ENCODE results near the gene RALGPS2. TPM values are rescaled to one million over a fixed set of nuclear protein-coding genes. Genes with fewer than 3 reads are reported as not detected.

Gene RALGPS2
- total and polyA plus RNA-seq, 2 donors from 2014 or later: 3.6 to 32.8 TPM

DNA sequence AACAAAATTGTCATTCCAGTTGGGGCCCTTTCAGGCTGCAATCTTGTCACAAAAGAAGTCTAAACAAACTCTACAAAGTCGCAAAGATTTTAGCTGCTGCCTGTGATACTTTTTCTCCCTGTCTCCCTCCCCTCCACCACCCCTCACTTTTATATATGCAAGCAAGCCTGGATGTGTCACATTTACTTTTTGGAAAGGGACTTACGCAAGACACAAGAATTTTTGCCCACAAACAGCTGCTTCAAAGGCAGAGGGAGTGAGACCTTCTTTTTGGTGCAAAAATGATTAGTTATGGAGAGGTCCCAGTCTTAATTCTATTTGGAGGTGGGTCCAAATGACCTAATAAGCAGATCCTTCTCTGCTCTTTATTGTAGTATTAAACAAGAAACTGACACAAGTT lies 22.9 kb upstream of the RALGPS2 start:
- Histone ChIP-seq H3K36me3 (ENCODE audit: control insufficient read depth in 2 of 3, insufficient read depth in 3 of 3, low read length in 3 of 3) (no peaks in the 10 kb centered on the region), H3K9ac (ENCODE audit: low read length in 3 of 3) (no peak overlapping the region), H3K9me3 (ENCODE audit: control insufficient read depth in 2 of 3, insufficient read depth in 1 of 3, low read length in 3 of 3) (no peaks in the 10 kb centered on the region), H3K4me1 (ENCODE audit: control insufficient read depth in 2 of 3, insufficient read depth in 2 of 3, low read depth in 1 of 3, low read length in 3 of 3) (no peaks in the 10 kb centered on the region), H3K27ac (ENCODE audit: low read depth in 2 of 2, low read length in 2 of 2) (no peak overlapping the region), H3K4me3 (ENCODE audit: low read length in 3 of 3) (no peak overlapping the region), H3K27me3 (ENCODE audit: control insufficient read depth, insufficient read depth, low read length) (no peaks in the 10 kb centered on the region)
- DNase-seq (no peak), FAIRE-seq (no peak)
- TF ChIP-seq, protein P1, sequence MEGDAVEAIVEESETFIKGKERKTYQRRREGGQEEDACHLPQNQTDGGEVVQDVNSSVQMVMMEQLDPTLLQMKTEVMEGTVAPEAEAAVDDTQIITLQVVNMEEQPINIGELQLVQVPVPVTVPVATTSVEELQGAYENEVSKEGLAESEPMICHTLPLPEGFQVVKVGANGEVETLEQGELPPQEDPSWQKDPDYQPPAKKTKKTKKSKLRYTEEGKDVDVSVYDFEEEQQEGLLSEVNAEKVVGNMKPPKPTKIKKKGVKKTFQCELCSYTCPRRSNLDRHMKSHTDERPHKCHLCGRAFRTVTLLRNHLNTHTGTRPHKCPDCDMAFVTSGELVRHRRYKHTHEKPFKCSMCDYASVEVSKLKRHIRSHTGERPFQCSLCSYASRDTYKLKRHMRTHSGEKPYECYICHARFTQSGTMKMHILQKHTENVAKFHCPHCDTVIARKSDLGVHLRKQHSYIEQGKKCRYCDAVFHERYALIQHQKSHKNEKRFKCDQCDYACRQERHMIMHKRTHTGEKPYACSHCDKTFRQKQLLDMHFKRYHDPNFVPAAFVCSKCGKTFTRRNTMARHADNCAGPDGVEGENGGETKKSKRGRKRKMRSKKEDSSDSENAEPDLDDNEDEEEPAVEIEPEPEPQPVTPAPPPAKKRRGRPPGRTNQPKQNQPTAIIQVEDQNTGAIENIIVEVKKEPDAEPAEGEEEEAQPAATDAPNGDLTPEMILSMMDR (IDR thresholded peaks at IDR 0.05; ENCODE audit: borderline replicate concordance, extremely low read depth, insufficient read depth): no peak
- intact Hi-C loops (cut with DNase I): no loop called here

DNA sequence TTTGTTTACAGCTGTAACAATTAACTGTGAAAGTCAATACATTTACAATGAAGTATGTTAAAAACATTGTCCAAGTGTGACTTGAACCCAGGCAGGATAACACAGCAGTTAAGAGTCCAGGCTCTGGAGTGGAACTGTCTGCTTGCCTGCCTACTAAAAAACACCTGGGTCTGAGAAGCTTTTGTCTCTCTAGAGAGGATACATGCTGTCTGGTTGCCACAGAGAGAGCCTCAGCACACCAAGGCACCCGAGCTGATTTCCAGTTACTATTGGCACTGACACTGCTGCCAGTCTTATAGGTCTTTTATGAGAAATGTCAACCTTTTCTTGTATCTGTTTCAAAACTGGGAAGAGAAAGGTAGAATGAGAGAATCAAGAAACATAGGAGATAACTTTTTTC lies 20.2 kb upstream of the RALGPS2 start:
- H3K27me3 ChIP-seq (ENCODE audit: control insufficient read depth, insufficient read depth, low read length): no peaks in the 10 kb centered on the region
- no peak overlapping the region for H3K27ac ChIP-seq (ENCODE audit: low read depth in 2 of 2, low read length in 2 of 2)
- TF ChIP-seq, protein P1 (IDR thresholded peaks at IDR 0.05; ENCODE audit: borderline replicate concordance, extremely low read depth, insufficient read depth): no peak
- H3K4me3 ChIP-seq (ENCODE audit: low read length in 3 of 3): no peak overlapping the region
- FAIRE-seq (no peak), DNase-seq (no peak)
- H3K9me3 ChIP-seq (ENCODE audit: control insufficient read depth in 2 of 3, insufficient read depth in 1 of 3, low read length in 3 of 3): no peaks in the 10 kb centered on the region
- no peaks in the 10 kb centered on the region for H3K36me3 ChIP-seq (ENCODE audit: control insufficient read depth in 2 of 3, insufficient read depth in 3 of 3, low read length in 3 of 3)
- H3K9ac ChIP-seq (ENCODE audit: low read length in 3 of 3): no peak overlapping the region
- H3K4me1 ChIP-seq (ENCODE audit: control insufficient read depth in 2 of 3, insufficient read depth in 2 of 3, low read depth in 1 of 3, low read length in 3 of 3): no peaks in the 10 kb centered on the region
- intact Hi-C loops (cut with DNase I): no loop called here

DNA sequence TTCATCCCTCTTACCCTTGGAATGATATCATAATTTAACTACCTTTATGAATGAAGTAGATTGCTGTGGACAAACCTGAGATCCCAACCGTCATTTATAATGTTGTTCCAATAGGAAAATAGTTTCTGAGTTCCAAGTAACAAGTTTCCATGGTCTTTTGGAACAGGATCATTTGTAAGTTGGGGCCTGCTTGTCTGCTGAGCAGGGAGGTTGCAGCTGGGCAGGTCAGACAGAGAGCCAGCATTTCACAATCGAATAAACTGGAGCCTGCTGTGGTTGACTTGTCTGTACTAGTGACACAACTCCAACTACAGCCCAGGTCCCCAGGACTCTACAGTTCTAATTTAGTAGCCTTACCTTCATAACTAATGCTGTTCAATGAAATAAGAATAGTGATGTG lies 18.6 kb upstream of the RALGPS2 start:
- no peak overlapping the region for H3K4me3 ChIP-seq (ENCODE audit: low read length in 3 of 3)
- H3K9ac ChIP-seq (ENCODE audit: low read length in 3 of 3): no peak overlapping the region
- TF ChIP-seq, protein P1 (IDR thresholded peaks at IDR 0.05; ENCODE audit: borderline replicate concordance, extremely low read depth, insufficient read depth): no peak
- no peak overlapping the region for H3K27ac ChIP-seq (ENCODE audit: low read depth in 2 of 2, low read length in 2 of 2)
- intact Hi-C loops (cut with DNase I): no loop called here
- no peaks in the 10 kb centered on the region for H3K36me3 ChIP-seq (ENCODE audit: control insufficient read depth in 2 of 3, insufficient read depth in 3 of 3, low read length in 3 of 3)
- no peaks in the 10 kb centered on the region for H3K9me3 ChIP-seq (ENCODE audit: control insufficient read depth in 2 of 3, insufficient read depth in 1 of 3, low read length in 3 of 3)
- DNase-seq (peak in 1 of 5 donors; percentile 30), FAIRE-seq (no peak)
- H3K27me3 ChIP-seq (ENCODE audit: control insufficient read depth, insufficient read depth, low read length): no peaks in the 10 kb centered on the region
- no peaks in the 10 kb centered on the region for H3K4me1 ChIP-seq (ENCODE audit: control insufficient read depth in 2 of 3, insufficient read depth in 2 of 3, low read depth in 1 of 3, low read length in 3 of 3)

DNA sequence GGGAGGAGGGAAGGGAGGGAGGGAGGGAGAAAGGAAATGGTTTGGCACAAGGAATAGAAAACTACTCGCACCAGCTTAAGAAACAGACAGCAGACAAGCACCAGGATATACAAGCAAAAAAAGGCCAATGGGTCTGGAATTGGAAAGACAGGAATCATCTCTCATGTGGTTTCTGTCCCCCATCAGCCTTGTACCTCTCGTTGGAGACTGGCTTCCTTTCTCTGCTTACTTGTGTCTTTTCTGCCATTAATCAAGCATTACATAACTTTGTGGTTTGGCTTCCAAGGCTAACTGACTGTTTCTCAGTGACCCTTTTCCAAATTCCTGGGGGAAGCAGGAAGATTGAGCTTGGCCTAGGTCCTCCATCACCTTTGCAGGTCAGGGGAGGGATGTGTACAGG lies 11.8 kb upstream of the RALGPS2 start:
- Histone ChIP-seq H3K4me1 (ENCODE audit: control insufficient read depth in 2 of 3, insufficient read depth in 2 of 3, low read depth in 1 of 3, low read length in 3 of 3) (no peaks in the 10 kb centered on the region), H3K36me3 (ENCODE audit: control insufficient read depth in 2 of 3, insufficient read depth in 3 of 3, low read length in 3 of 3) (no peaks in the 10 kb centered on the region), H3K27ac (ENCODE audit: low read depth in 2 of 2, low read length in 2 of 2) (no peak overlapping the region), H3K9ac (ENCODE audit: low read length in 3 of 3) (no peak overlapping the region), H3K4me3 (ENCODE audit: low read length in 3 of 3) (no peak overlapping the region), H3K27me3 (ENCODE audit: control insufficient read depth, insufficient read depth, low read length) (no peaks in the 10 kb centered on the region), H3K9me3 (ENCODE audit: control insufficient read depth in 2 of 3, insufficient read depth in 1 of 3, low read length in 3 of 3) (no peaks in the 10 kb centered on the region)
- intact Hi-C loops (cut with DNase I): no loop called here
- no peak for FAIRE-seq
- TF ChIP-seq, protein P1 (IDR thresholded peaks at IDR 0.05; ENCODE audit: borderline replicate concordance, extremely low read depth, insufficient read depth): no peak
- no peak for DNase-seq
